ENCODE measurements around the gene MED23.

Gene MED23, protein sequence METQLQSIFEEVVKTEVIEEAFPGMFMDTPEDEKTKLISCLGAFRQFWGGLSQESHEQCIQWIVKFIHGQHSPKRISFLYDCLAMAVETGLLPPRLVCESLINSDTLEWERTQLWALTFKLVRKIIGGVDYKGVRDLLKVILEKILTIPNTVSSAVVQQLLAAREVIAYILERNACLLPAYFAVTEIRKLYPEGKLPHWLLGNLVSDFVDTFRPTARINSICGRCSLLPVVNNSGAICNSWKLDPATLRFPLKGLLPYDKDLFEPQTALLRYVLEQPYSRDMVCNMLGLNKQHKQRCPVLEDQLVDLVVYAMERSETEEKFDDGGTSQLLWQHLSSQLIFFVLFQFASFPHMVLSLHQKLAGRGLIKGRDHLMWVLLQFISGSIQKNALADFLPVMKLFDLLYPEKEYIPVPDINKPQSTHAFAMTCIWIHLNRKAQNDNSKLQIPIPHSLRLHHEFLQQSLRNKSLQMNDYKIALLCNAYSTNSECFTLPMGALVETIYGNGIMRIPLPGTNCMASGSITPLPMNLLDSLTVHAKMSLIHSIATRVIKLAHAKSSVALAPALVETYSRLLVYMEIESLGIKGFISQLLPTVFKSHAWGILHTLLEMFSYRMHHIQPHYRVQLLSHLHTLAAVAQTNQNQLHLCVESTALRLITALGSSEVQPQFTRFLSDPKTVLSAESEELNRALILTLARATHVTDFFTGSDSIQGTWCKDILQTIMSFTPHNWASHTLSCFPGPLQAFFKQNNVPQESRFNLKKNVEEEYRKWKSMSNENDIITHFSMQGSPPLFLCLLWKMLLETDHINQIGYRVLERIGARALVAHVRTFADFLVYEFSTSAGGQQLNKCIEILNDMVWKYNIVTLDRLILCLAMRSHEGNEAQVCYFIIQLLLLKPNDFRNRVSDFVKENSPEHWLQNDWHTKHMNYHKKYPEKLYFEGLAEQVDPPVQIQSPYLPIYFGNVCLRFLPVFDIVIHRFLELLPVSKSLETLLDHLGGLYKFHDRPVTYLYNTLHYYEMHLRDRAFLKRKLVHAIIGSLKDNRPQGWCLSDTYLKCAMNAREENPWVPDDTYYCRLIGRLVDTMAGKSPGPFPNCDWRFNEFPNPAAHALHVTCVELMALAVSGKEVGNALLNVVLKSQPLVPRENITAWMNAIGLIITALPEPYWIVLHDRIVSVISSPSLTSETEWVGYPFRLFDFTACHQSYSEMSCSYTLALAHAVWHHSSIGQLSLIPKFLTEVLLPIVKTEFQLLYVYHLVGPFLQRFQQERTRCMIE (N-terminal part only)

DNA sequence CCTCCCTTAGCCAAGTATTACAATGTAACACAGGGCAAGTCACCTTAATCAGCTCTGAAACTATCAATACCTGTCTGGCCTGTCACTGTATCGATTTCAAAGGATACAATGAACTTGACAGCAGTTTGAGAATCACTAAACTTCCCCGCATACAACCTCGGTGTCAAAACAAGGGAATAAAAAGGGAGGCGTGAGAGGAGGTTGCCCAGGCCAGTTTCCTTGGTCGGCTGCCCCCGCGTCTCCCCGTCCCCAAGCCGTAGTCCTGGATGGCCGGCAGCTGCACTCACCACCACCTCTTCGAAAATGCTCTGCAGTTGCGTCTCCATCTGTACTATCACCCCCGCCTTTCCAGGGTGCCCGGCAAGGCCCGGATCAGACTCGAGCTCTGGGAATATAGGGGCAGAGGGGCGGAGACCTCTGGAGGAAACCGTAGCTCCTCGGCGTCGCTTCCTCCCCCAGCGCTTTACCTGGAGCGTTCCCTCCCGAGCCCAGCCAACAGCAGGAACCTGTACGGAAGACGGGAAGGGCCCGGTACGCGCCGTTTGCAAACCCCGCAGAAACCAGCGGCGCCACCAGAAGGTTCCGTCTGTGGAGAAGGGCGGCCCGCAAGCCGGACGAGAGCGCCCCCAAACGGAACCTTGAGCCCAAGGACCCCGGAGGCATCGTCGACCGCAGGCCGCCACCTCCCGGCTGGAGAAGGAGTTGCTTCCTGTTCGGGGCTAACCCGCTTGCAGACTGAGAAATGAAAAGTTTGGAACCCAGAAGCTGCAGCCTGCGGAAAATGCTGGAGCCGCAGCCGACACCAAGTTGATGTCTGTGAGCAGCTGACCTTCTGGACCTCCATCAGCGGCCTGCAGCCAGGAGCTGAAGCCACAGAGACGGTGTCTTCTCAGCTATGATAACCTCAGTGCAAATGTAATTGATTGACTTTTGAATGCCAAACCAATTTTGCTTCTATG, at the start of gene MED23:
Gene MED23 (minus strand): TSS at position 519 of the 959 bp plus-strand sequence. CDS start 193 bp downstream, at position 326.
- DNase-seq, result peak; percentile 98

DNA sequence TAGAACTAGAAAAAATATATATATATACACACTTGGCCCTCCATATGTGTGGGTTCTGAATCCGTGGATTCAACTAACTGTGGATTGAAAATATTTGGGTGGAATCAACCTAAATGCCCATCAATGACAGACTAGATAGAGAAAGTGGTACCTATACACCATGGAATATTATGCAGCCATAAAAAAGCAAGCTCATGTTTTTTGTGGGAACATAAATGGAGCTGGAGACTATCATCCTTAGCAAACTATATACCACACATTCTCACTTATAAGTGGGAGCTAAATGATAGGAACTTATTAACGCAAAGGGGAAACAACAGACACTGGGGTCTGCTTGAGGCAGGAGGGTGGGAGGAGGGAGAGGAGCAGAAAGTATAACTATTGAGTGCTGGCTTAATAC, 45.1 kb upstream of the MED23 start:
- no peak for DNase-seq

DNA sequence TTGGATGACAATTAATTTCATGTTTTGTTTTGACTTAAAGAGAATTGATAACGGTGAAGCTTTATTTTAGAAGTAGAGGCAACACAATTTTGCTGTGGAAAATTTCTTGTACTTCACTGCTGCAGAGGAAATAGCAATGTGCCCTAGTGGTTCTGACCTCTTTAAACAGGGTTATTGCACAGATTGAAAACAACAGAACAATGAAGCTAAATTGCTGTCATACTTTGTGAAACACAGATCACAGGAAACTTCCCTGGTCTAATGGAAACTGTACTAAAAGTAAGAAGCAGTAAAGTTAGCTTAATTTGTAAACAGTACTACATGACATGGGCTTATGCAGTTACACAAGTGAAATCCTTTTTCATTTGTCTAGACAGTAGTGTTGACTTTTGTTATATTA, 41.8 kb upstream of the MED23 start:
- no peak for DNase-seq

DNA sequence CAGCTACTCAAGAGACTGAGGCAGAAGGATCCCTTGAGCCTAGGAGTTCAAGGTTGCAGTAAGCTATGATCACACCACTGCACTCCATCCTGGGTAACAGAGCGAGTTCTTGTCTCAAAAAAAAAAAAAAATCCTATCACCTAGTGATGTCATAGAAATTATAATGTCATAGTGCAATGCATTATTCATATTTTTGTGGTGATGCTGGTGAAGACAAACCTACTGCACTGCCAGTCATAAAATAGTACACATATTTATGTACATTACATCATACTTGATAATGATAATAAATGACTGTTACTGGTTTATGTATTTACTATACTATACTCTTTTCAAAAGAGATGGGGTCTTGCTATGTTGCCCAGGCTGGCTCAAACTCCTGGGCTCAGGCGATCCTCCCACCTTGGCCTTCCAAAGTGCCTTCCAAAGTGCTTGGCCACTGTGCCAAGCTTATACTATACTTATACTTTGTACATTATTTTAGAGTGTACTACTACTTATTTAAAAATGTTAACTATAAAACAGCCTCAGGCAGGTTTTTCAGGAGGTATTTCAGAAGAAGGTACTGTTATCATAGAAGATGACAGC, 35.6 kb upstream of the MED23 start:
- no peak for DNase-seq

DNA sequence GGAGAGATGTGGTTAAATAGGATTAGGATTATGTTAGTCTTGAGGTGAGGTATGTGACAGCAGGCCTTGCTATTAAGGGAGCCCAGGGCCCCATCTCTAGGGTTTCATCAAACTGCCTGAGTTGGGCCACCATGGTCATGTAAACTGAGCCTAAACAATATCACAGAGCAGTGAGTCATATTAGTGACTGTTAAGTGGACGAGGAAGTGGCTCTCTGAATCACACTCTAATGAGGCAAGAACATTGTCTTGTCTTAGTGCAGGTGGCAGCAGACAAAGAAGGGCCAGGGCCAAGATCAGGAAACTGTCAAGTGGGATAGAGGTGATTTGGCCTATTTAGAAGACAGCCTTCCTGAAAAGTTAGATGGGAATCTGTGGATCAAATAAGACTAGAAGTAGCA, 32.2 kb upstream of the MED23 start:
- peak; percentile 38 for DNase-seq

DNA sequence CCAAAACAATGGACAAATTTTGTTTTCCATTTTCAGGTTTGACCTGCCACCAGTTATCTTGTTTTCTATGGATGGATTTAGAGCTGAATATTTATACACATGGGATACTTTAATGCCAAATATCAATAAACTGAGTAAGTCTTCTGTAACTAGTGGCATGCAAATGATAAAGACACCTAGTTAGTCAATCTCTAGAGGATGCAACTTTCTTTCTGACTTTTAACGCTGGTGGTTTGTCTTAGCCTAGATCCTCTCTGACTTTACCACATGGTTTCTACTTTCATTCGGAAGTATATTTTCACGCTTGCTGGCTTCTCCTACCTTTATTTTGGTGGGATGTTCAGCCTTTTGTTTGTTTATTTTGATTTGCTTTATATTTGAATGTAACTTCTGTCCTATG, 30.2 kb upstream of the MED23 start:
- no peak for DNase-seq

DNA sequence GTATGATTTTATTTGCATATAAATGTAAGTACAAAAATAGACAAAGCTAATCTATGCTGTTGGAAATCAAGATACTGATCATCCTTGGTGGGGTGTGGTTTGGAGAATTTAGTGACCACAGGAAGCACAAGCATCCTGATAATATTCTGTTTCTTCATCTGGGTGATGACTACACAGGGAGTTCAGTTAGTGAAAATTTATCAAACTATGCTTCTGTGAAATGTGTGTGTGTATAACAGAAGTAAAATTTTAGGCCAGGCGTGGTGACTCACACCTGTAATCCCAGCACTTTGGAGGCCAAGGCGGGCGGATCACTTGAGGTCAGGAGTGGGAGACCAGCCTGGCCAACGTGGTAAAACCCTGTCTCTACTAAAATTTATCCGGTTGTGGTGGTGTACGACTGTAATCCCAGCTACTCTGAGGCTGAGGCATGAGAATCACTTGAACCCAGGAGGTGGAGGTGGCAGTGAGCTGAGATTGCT, 29.6 kb upstream of the MED23 start:
- DNase-seq, result peak; percentile 50

DNA sequence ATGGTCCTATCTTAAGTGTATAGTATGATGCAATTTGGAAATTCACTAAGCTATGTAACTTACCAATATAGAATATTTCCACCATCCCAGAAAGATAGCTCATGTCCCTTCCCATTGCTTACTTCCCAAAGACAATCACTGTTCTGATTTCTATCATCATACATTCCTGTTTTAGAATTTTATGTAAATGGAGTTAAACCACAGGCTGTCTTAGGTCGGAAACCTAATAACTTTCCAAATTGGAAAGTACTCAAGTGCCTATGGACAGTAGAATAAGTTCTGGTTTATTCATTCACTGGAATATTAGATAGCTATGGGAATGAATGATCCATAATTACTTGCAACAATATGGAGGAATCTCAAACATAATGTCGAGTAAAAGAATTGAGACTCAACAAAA, 29.2 kb upstream of the MED23 start:
- no peak for DNase-seq

DNA sequence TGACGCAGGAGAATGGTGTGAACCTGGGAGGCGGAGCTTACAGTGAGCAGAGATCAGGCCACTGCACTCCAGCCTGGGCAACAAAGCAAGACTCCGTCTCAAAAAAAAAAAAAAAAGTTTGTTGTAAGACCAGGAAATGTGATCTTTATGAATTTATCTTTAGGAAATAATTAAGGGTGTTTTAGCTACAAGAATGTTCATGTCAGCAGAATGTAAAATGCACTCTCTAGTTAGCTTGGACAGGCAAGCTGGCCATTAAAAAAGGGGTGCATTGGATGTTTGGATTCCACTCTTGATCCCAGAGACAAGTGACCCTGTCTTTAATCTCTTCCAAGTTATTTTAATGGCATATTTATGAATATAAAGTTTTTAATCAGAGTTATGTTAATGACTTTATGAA, 28.6 kb upstream of the MED23 start:
- no peak for DNase-seq

DNA sequence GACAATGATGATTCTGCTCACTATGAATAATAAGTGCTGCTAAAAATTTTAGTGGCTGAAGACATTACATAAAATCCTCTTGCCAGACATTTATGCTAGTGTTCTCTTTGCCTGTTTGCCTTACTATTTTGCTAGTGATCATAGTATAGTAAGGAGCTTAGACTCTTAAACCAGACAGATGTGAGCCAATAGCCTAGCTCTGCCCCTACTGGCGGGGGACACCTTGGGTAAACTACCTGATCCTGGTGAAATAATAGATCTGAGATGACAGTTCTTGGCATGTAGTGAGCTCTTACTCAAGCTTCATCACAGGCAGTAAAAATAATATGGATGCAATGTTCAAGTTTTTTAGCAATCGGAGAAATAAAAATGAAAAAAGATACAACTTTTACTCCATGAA, 27.9 kb upstream of the MED23 start:
- DNase-seq, result no peak

DNA sequence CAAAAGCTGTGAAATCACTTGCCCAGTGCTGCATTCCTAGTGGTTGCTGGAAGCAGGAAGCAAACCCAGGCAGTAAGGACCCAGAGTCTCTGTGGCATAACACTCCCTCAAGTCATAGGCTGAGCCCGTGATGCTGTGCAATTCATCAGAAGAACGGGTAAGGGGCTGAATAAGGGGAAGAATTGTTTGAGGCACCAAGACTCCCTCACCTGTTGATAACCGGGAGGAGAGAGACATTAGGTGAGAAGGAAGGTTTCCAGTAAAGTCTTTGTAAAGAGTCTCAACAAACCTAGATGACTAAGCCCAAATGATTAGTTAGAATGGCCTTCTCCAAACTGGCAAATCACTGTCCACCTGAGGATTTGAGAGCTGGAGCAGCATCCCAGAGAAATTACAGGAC, 27.3 kb upstream of the MED23 start:
- DNase-seq, result no peak

DNA sequence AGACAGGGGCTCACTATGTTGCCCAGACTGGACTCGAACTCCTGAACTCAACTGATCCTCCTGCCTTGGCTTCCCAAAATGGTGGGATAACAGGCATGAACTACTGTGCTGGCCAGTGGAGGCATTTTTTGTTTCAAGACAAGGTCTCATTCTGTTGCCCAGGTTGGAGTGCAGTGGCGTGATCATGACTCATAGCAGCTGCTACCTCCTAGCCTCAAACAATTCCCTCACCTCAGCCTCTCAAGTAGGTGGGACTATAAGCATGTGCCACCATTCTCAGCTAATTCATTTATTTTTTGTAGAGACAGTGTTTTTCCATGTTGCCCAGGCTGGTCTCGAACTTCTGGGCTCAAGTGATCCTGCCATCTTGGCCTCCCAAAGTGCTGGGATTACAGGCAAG, 26.3 kb upstream of the MED23 start:
- no peak for DNase-seq

DNA sequence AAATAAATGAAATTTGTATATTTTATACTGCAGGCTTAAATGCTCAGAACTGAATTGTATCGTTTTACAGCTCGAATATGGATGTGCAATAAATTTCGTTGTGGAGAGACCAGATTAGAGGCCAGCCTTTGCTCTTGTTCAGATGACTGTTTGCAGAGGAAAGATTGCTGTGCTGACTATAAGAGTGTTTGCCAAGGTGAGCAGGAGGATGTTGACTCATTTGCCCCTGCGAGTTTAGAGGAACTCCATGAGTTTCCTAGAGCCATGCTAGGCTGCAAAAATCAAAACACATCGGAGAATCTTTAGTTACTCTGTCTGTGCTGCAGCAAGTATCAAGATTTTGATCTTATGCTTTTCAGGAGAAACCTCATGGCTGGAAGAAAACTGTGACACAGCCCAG, 24.4 kb upstream of the MED23 start:
- DNase-seq, result no peak

DNA sequence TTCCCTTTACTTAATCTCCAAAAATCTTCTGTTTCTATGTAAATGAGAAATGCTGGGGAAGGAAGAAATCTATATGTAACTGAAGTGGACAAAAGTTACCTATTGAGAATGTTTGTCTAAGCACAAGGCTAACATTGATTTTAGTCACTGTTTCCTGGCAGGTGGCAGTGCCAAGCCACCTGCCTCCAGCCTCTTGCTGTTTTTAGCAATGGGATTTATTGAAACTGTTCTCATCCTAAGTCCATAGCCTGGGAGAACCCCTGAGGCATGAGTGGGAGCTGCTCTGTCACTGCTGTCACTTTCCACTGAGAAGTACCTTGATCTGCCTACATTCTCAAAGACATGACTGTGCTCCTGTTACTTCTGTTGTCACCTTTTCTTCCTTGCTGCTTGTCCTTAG, 23.7 kb upstream of the MED23 start:
- DNase-seq, result no peak

DNA sequence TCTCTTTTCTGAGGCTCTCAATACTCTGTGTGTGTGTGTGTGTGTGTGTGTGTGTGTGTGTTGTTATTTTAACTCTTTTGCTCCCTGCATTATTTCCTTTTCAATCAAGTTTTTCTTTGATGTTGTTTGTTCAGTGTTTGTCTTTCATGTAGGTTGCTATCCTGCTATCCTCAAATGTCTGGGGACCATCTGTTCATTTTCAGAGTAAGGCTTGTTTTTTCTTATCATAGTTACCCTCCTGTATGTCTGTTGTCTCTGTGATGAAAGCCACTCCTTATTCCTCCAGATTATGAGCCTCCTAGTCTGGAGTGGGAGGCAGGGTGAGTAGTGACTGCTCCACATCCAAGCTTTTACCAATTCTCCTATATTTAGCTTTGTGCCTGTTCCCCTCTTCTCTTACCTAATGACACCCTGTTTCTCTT, 18.2 kb upstream of the MED23 start:
- peak; percentile 44 for DNase-seq

DNA sequence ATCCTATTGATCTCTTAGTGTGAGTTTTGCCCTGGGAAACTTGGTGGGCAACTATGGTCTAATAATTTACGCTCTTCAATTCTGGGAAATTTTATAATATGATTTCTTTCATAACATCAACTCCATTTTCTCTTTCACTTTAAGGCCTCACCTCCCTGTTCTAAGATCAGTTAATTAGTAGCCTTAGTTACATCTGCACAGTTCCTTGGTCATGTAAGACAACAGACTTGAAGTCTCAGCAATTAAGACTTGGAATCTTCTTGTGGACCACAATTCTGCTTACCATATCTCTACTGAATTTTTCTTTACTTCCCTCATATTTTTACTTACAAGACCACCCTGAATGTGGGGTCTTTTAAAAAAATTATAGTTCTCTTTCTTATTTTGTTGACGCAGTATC, 17.8 kb upstream of the MED23 start:
- peak; percentile 38 for DNase-seq

DNA sequence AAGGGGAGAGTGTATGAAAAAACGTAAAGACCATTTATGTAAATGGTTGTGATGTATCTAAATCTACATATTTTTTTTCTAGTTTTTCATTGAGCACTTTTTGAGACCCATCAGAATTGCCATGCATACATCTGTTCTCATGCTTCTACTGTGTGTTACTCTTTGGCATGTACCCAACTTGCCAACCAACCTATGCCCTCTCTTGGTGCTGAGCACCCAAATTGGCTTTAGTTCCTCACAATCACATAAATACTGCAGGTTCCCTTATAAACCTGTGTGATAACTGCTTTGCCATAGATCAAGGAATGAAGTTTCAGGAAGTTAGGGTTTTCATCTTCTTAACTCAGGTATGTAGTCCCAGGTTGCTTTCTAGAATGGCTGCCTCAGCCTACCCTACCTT, 16.9 kb upstream of the MED23 start:
- DNase-seq, result no peak

DNA sequence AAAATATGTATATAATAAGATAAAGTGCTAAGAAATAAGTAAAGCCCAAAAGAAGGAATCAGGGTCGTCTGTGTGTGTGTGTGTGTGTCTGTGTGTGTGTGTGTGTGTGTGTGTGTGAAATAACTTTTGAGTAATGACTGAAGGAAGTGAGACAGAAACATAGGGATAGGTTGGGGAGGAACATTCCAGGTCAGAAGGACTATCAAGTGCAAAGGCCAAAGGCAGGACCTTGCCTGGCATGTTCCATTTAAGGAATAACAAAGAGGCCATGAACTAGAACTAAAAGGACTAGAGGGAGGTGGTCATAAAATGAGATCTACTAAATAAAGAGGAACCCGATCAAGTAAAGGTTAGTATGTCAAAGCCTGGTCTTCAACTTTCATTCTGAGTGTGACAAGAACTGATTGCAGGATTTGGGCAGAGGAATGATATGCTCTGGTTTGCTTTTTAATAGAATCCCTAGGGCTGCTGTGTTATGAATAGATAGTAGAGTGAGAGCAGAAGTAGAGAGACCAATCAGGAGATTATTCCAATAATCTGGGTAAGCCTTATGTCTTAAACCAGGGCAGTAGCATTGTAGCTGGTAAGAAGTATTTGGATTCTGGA, 15.9 kb upstream of the MED23 start:
- peak; percentile 33 for DNase-seq

DNA sequence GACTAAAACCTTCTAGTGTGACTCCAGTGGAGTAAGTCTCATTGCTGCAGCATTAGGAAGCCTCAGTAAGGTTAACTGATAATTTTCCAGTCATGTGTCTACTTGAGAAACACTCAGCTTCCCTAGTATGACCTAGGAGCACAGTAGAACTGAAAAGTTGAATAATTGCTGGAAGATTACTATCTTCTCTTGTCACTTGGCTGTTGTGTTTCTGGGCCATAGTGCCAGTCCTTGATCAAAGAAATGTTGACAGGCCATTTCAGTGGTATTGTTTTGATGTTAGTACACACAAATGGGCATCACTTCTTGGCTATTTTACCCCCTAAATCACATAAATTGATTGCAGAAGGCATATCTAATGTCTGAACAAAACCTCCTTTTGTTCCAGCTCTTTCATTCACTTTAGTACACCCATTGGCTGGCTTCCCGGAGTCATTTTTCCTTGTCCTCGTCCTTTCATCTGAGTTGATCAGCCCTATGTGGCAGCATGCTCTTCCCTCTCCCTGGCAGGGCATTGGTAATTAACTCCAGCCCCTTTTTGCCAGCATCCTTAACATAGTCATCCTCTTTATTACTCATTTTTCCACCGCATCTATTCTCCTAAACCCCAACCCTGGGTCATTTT, 15.1 kb upstream of the MED23 start:
- peak; percentile 18 for DNase-seq

DNA sequence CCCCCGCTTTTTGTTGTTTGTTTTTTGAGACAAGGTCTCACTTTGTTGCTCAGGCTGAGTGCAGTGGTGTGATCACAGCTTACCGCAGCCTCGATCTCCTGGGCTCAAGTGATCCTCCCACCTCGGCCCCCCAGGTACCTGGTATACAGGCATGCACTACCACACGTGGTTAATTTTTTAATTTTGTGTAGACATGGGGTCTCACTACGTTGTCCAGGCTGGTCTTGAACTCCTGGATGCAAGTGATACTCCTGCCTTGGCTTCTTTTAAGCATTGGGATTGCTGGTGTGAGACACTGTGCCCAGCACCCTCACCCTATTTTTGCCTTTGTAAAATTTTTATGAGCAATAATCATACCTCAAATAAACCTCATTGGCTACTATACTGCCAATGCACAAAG, 14.5 kb upstream of the MED23 start:
- no peak for DNase-seq

DNA sequence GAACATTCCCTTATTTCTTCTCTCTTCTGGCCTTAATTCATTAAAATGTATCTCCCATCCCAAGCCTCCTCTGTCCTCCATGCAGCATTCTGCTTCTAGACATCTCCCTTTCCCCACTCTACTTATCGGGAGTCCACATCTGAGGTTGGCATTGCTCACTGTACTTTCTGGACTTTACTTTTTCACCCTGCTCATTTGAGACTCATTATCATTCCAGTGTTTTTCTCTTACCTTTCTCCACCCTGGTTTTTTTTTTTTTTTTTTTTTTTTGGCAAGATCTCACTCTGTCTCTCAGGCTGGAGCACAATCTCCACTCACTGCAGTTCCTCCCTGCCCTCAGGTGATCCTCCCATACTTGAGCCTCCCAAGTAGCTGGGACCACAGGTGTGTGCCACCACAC, 13.5 kb upstream of the MED23 start:
- peak; percentile 47 for DNase-seq
